ENCODE results near the gene GALNTL6. TPM values are rescaled to one million over a fixed set of nuclear protein-coding genes. Genes with fewer than 3 reads are reported as not detected.

Gene GALNTL6
- total and polyA plus RNA-seq, 4 donors = 0.08 to 0.09 (median 0.09) TPM; not detected in 1

DNA sequence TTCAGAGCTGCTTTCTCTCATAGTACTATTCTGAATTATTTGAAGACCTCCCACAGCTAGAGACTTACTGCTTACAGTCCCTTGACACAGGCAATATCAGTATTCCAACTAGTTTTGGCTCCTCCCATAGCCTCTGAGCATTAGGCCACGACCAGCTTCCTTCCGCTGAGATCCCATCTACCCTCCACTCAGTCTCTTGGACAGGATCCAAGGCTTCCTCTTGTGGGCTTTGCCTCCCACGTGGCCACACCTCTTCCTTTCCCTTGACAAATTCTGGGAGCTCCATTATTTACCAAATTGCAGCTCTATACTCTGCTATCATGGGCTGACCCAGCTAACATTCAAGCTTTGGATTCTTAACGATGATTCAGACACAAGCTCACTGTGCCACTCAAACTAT is 885.1 kb downstream of the GALNTL6 start:
- ATAC-seq (ENCODE audit: insufficient read depth, low FRiP score) (no peak), DNase-seq (no peak)
- Histone ChIP-seq H3K4me1 (ENCODE audit: control insufficient read depth in 5 of 5, insufficient read depth in 5 of 5, low read length in 5 of 5) (no peaks in the 10 kb centered on the region), H3K27ac (ENCODE audit: low read depth in 1 of 2, low read length in 1 of 2) (no peak overlapping the region), H3K9ac (ENCODE audit: insufficient read depth in 1 of 2, low read length in 2 of 2) (no peak overlapping the region), H3K27me3 (ENCODE audit: control insufficient read depth in 3 of 3, insufficient read depth in 3 of 3, low read length in 2 of 3) (no peaks in the 10 kb centered on the region), H3K4me3 (no peak overlapping the region), H3K9me3 (ENCODE audit: control insufficient read depth in 4 of 4, insufficient read depth in 3 of 4, low read length in 3 of 4) (no peaks in the 10 kb centered on the region), H3K36me3 (ENCODE audit: control insufficient read depth in 4 of 4, insufficient read depth in 4 of 4, low read length in 4 of 4) (no peaks in the 10 kb centered on the region)
- WGBS, 2 donors = 30 to 32% methylated on average over 4 of the region's 4 CpGs
- TF ChIP-seq, protein P1, sequence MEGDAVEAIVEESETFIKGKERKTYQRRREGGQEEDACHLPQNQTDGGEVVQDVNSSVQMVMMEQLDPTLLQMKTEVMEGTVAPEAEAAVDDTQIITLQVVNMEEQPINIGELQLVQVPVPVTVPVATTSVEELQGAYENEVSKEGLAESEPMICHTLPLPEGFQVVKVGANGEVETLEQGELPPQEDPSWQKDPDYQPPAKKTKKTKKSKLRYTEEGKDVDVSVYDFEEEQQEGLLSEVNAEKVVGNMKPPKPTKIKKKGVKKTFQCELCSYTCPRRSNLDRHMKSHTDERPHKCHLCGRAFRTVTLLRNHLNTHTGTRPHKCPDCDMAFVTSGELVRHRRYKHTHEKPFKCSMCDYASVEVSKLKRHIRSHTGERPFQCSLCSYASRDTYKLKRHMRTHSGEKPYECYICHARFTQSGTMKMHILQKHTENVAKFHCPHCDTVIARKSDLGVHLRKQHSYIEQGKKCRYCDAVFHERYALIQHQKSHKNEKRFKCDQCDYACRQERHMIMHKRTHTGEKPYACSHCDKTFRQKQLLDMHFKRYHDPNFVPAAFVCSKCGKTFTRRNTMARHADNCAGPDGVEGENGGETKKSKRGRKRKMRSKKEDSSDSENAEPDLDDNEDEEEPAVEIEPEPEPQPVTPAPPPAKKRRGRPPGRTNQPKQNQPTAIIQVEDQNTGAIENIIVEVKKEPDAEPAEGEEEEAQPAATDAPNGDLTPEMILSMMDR (IDR thresholded peaks at IDR 0.05; ENCODE audit: control extremely low read depth, extremely low read depth) = no peak

DNA sequence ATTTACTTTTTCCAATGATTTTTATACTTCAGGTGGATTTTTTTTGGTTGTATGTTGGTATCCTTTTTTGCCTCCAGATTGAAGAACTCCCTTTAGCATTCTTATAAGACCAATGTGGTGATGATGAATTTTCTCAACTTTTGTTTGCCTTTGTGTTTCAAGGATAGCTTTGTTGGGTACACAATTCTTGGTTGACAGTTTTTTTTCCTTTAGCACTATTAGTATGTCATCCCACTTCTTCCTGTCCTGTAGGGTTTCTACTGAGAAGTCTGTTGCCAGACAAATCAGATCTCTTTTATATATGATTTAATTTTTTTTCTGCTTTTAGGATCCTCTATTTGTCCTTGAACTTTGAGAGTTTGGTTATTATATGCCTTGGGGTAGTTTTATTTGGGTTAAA is 892.4 kb downstream of the GALNTL6 start:
- Histone ChIP-seq H3K27me3 (ENCODE audit: control insufficient read depth in 3 of 3, insufficient read depth in 3 of 3, low read length in 2 of 3) (no peaks in the 10 kb centered on the region), H3K9ac (ENCODE audit: insufficient read depth in 1 of 2, low read length in 2 of 2) (no peak overlapping the region), H3K4me3 (no peak overlapping the region), H3K9me3 (ENCODE audit: control insufficient read depth in 4 of 4, insufficient read depth in 3 of 4, low read length in 3 of 4) (peaks cover 0 to 11% (median 6%) of the 10 kb centered on the region in 4 donors), H3K27ac (ENCODE audit: low read depth in 1 of 2, low read length in 1 of 2) (no peak overlapping the region), H3K4me1 (ENCODE audit: control insufficient read depth in 5 of 5, insufficient read depth in 5 of 5, low read length in 5 of 5) (no peaks in the 10 kb centered on the region), H3K36me3 (ENCODE audit: control insufficient read depth in 4 of 4, insufficient read depth in 4 of 4, low read length in 4 of 4) (no peaks in the 10 kb centered on the region)
- DNase-seq (no peak), ATAC-seq (ENCODE audit: insufficient read depth, low FRiP score) (no peak)
- TF ChIP-seq, protein P1 (IDR thresholded peaks at IDR 0.05; ENCODE audit: control extremely low read depth, extremely low read depth) = no peak

DNA sequence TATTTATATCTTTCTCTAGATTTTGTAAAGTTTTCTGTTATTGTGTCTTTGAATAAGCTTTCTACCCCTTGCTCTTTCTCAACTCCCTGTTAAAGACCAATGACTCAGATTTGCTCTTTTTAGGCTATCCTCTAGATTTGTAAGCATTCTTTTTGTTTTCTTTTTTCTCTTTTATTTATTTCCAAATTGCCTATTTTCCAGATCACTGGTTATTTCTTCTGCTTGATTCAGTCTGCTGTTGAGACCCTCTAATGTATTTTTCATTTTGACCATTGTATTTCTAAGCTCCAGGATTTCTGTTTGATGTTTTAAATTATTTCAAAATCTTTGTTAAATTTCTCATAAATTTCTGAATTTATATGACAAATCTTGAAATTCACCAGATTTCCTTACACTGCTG is 892.8 kb downstream of the GALNTL6 start:
- ATAC-seq (ENCODE audit: insufficient read depth, low FRiP score) = no peak
- Histone ChIP-seq H3K9me3 (ENCODE audit: control insufficient read depth in 4 of 4, insufficient read depth in 3 of 4, low read length in 3 of 4) (peaks cover 0 to 11% (median 6%) of the 10 kb centered on the region in 4 donors), H3K9ac (ENCODE audit: insufficient read depth in 1 of 2, low read length in 2 of 2) (no peak overlapping the region), H3K27me3 (ENCODE audit: control insufficient read depth in 3 of 3, insufficient read depth in 3 of 3, low read length in 2 of 3) (no peaks in the 10 kb centered on the region), H3K4me1 (ENCODE audit: control insufficient read depth in 5 of 5, insufficient read depth in 5 of 5, low read length in 5 of 5) (no peaks in the 10 kb centered on the region), H3K27ac (ENCODE audit: low read depth in 1 of 2, low read length in 1 of 2) (no peak overlapping the region), H3K36me3 (ENCODE audit: control insufficient read depth in 4 of 4, insufficient read depth in 4 of 4, low read length in 4 of 4) (no peaks in the 10 kb centered on the region), H3K4me3 (no peak overlapping the region)
- DNase-seq = no peak
- TF ChIP-seq, protein P1 (IDR thresholded peaks at IDR 0.05; ENCODE audit: control extremely low read depth, extremely low read depth) = no peak

DNA sequence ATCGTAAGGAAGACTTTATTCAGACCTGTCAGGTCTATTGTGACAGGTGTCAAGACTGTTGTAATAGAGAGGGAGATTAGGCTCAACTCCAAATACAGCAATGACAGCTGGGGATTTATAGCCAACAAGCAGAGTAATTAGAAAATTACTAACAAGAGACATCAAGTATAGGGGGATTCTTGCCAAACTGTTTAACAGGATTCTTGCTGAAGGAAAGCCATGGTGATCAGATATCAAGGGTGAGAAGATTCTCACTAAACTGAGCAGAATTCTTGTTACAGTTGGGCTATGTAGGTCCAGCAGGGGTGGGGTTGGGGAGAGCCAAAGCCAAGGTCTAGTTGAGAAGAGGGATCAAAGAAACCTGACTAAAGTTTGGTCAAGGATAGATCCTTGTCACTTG is 894.4 kb downstream of the GALNTL6 start:
- Histone ChIP-seq H3K27ac (ENCODE audit: low read depth in 1 of 2, low read length in 1 of 2) (no peak overlapping the region), H3K27me3 (ENCODE audit: control insufficient read depth in 3 of 3, insufficient read depth in 3 of 3, low read length in 2 of 3) (no peaks in the 10 kb centered on the region), H3K4me1 (ENCODE audit: control insufficient read depth in 5 of 5, insufficient read depth in 5 of 5, low read length in 5 of 5) (no peaks in the 10 kb centered on the region), H3K9me3 (ENCODE audit: control insufficient read depth in 4 of 4, insufficient read depth in 3 of 4, low read length in 3 of 4) (peaks cover 0 to 11% (median 6%) of the 10 kb centered on the region in 4 donors), H3K4me3 (no peak overlapping the region), H3K36me3 (ENCODE audit: control insufficient read depth in 4 of 4, insufficient read depth in 4 of 4, low read length in 4 of 4) (no peaks in the 10 kb centered on the region), H3K9ac (ENCODE audit: insufficient read depth in 1 of 2, low read length in 2 of 2) (no peak overlapping the region)
- 62 to 65% methylated on average over 1 of the region's 1 CpG for WGBS, 2 donors
- TF ChIP-seq, protein P1 (IDR thresholded peaks at IDR 0.05; ENCODE audit: control extremely low read depth, extremely low read depth) = no peak
- ATAC-seq (ENCODE audit: insufficient read depth, low FRiP score) (no peak), DNase-seq (no peak)
